Kasumi-1 (cell line): ENCODE results near the gene IQCN.

Source experiments
- DNase-seq, 2 experiments: peaks; one replicate each; lab custom pipeline; 2025; lab: John Stamatoyannopoulos, UW

The IQCN gene

DNA sequence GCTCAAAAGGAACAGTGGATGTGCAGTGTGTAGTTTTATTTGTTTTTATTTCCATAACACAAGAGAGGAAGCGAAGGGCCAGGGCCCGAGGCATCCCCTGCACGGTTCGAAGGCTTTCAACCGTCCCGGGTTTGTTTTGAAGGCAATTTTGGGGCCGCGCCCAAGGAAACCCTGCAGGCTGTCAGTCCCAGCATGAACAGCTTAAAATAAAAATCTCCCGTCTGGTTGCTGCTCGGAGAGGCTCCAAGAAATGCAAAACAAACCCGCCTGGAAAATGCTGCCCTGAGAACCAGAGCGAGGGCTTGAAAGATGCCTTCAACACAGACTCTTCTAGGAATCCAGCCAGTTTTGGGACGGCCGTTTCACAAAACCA, 32.6 kb upstream of the IQCN start:
- DNase-seq, result no peak

DNA sequence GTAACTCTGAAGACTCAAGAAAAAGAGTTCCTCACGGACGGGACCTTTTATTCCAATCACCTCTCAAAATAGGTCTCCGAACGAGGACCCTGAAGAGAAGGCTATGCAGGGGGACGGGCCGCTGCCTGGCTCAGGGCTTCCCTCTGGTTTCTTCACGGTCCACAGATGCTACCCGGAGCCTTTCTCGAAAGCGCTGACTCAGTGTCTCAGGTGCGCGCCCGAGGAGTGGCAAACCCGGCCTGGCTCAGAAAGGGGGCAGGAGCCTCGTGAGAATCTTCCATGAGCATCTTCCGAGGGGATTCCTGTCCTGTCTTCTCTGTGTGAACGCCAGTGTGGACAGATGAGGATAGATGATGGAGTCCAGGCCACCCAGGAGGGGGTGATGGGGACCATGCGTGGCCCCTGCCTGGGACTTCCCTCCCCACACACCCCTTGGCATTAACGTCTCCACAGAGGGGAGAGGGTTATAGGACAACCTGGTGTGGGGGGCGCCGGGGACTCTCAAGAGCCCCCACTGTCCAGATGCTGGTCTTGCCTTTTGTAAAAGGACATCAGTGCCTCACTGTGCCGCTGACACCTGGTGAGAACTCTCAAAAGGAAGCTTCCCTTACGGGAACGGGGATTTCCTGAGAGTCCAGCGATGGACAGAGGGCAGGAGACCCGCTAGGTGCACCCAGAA, 32.1 kb upstream of the IQCN start:
- no peak for DNase-seq

GRCh38 chr19:18304458-18305310, 30.4 kb upstream of the IQCN start:
- peak; percentile 76 to 80 for DNase-seq

GRCh38 chr19:18304208-18304457, 29.9 kb upstream of the IQCN start:
- DNase-seq, result no peak

GRCh38 chr19:18301718-18302111, 27.5 kb upstream of the IQCN start:
- no peak for DNase-seq

DNA sequence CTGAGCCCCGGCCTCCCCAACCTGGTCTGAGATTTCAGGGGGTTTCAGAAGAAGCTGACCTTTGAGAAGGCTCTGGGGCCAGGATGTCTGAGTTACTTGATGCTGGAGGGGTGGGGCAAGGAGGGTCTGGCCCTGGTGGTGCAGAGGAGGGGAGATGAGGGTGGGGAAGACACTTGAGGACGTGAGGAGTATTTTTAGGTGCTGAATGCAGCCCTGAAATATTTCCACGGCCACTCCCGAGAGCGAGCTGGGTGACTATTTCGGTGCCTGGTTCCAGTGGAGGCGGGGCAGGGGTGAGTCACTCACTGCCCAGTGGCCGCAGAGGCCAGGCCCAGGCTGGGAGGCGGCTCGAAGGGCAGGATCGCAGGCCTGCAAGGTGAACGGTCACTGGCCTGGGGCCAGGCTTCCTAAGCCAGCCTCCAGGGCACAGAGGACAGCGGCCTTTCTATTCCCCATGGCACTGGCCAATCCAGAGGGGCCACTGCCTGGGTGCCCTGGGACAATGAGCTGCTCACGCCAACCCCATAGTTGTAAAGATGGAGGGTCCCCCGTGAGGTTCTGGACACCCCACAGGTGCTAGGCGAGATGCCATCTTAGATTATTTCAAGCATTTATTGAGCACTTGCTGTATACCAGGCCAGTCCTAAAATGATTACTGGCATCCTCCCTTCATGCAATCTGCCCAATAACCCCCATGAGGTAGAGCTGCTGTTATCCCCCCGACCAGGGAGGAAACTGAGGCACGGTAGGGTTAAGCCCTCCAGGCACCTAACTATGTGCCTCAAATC, 26.9 kb upstream of the IQCN start:
- no peak for DNase-seq

GRCh38 chr19:18299654-18300053, 25.4 kb upstream of the IQCN start:
- DNase-seq, result no peak

GRCh38 chr19:18298601-18299000, 24.3 kb upstream of the IQCN start:
- DNase-seq, result no peak

DNA sequence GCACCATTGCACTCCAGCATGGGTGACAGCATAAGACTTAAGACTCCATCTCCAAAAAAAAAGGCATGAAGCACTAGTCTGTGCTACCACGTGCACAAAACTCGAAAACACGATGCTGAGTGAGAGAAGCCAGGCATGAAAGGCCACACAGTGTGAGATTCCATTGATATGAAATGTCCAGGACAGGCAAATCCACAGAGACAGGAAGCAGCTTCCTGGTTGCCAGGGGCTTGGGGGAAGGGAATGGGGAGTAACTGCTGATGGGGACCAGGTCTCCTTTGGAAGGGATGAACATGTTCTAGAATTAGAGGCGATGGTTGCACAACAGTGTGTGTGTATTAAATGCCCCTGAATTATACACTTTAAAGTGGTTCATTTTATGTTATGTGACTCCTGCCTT, 23.1 kb upstream of the IQCN start:
- no peak for DNase-seq

GRCh38 chr19:18295034-18295451, 20.8 kb upstream of the IQCN start:
- DNase-seq, result no peak

DNA sequence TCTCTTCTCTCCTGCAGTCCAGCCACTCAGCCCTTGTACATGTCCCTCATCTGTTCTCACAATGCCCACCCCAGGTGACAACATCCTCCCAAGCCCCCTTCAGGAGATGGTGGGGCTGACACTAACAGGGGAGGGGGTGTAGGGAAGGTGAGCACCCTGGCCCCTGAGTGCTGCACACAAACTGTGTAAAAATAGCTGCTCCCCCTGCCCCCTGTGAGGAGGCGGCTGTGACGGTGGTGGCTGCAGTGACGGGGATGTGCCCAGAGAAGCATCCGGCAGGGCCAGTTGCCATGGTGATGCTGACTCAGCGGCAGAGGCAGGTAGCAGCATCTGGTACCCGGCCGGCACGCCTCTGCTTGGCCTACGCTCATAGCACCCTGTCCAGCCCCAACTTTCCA, 20.2 kb upstream of the IQCN start:
- no peak for DNase-seq

GRCh38 chr19:18293642-18294466, 19.6 kb upstream of the IQCN start:
- no peak for DNase-seq

GRCh38 chr19:18292810-18293641, 18.8 kb upstream of the IQCN start:
- DNase-seq, result peak; percentile 58 to 74

- peak in 1 of 2 experiments; percentile 35 for DNase-seq
Observed at GRCh38 chr19:18292462-18292809, 18.2 kb upstream of the IQCN start.

- peak; percentile 79 to 86 for DNase-seq
Observed at GRCh38 chr19:18291590-18292461, 17.6 kb upstream of the IQCN start.

GRCh38 chr19:18291019-18291524, 16.8 kb upstream of the IQCN start:
- DNase-seq, result no peak

GRCh38 chr19:18290302-18291018, 16.2 kb upstream of the IQCN start:
- peak; percentile 16 to 19 for DNase-seq

DNA sequence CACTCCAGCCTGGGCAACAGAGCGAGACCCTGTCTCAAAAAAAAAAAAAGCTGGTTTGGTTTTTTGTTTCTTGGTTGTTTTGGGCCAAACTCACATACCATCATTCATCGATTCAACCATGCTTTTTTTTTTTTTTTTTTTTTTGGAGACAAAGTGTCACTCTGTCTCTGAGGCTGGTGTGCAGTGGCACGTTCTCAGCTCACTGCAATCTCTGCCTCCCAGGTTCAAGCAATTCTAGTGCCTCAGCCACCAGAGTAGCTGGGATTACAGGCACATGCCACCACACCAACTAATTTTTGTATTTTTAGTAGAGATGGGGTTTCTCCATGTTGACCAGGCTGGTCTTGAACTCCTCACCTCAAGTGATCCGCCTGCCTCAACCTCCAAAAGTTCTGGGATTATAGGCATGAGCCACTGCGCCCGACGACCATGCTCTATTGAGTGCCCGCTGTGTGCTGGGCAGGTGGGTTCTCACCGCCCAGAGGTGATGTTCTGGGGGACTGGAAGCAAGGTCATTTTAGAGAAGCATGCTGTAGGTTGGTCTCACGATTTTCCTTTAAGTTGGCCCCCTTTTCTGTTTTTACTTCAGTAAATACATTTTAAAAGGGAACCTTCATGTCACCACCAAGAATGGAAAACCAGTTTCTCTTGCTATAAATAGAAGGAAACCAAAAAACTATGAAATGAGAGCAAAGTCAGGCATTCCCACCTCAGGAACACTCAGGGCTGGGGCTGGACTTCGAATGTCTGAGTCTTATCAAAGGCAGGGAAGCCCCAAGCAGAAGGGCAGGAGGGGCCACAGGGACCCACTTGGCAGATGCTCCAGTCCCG, 15.4 kb upstream of the IQCN start:
- DNase-seq, result peak in 1 of 2 experiments; percentile 23
